Measurements from ENCODE around the gene PTPRG. TPM values are rescaled to one million over a fixed set of nuclear protein-coding genes. Genes with fewer than 3 reads are reported as not detected.

PTPRG gene
- total and polyA plus RNA-seq, 2 experiments from 2014 or later, result 24.4 to 131 TPM

DNA sequence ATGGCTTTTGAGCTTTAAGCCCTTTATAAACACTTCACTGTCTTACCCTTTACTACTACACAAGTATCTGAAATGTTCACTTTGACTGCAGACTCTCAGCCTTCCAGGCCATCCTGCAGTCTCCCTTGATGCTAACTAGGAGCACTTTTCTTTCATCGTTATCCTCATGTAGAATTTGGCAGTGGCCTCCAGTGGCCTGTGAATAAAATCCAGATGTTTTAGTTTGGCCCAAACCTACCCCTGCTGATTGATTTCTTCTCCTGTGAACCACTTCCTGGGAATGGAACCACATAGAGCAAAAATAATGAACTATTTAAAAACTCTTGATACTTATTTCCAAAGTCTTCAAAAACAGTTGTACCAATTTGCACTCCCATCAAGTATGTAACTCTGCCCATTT, 540.1 kb downstream of the PTPRG start:
- H3K9me3 Mint-ChIP-seq, result no peaks in the 10 kb centered on the region; the same call in 2 of the 3 replicates
- Histone ChIP-seq H2AFZ (no peak overlapping the region), H3F3A (replicated peaks; ENCODE audit: low read depth) (no peaks in the 10 kb centered on the region), H3K9me2 (ENCODE audit: insufficient read depth) (no peaks in the 10 kb centered on the region), H3K4me3 (no peak overlapping the region), H3K4me2 (no peak overlapping the region), H3K79me2 (replicated peaks; ENCODE audit: insufficient read depth) (no peaks in the 10 kb centered on the region), H3K27ac (ENCODE audit: low read depth) (no peak overlapping the region), H3K27me3 (ENCODE audit: insufficient read depth) (no peaks in the 10 kb centered on the region), H3K36me3 (ENCODE audit: insufficient read depth) (no peaks in the 10 kb centered on the region), H3K4me1 (ENCODE audit: insufficient read depth) (no peaks in the 10 kb centered on the region), H4K20me1 (replicated peaks; ENCODE audit: insufficient read depth) (peaks cover 9% of the 10 kb centered on the region)
- H3K27ac Mint-ChIP-seq, result no peak overlapping the region
- no peak for TF ChIP-seq ZNF331 (CRISPR knock-in tag; IDR thresholded peaks at IDR 0.05; ENCODE audit: low read depth)
- TF ChIP-seq, protein P1, sequence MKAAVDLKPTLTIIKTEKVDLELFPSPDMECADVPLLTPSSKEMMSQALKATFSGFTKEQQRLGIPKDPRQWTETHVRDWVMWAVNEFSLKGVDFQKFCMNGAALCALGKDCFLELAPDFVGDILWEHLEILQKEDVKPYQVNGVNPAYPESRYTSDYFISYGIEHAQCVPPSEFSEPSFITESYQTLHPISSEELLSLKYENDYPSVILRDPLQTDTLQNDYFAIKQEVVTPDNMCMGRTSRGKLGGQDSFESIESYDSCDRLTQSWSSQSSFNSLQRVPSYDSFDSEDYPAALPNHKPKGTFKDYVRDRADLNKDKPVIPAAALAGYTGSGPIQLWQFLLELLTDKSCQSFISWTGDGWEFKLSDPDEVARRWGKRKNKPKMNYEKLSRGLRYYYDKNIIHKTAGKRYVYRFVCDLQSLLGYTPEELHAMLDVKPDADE (IDR thresholded peaks at IDR 0.05), result no peak
- TF ChIP-seq EZH2phosphoT487 (IDR thresholded peaks at IDR 0.05; ENCODE audit: unreplicated experiment), result no peak
- TF ChIP-seq ZNF114 (CRISPR knock-in tag; IDR thresholded peaks at IDR 0.05), result no peak
- TF ChIP-seq POLR2AphosphoS5 (IDR thresholded peaks at IDR 0.05; ENCODE audit: low read depth), result no peak
- TF ChIP-seq JUNB (IDR thresholded peaks at IDR 0.05; ENCODE audit: unreplicated experiment), result no peak
- TF ChIP-seq CREB1 (CRISPR knock-in tag; IDR thresholded peaks at IDR 0.05; ENCODE audit: low read depth), result no peak
- TF ChIP-seq STAT1 (IDR thresholded peaks at IDR 0.05; ENCODE audit: unreplicated experiment), result no peak
- no peak for TF ChIP-seq ZNF462 (CRISPR knock-in tag; IDR thresholded peaks at IDR 0.05)
- no peak for TF ChIP-seq EZH2 (IDR thresholded peaks at IDR 0.05; ENCODE audit: low read depth, unreplicated experiment)
- no peak for TF ChIP-seq NANOG (IDR thresholded peaks at IDR 0.05; ENCODE audit: borderline replicate concordance)
- no peak for TF ChIP-seq REST (IDR thresholded peaks at IDR 0.05; ENCODE audit: unreplicated experiment)
- TF ChIP-seq CTCF (conservative IDR thresholded peaks at IDR 0.05; ENCODE audit: low read depth in 2 of 2), result no peak
- no peak for ATAC-seq
- no peaks in the 10 kb centered on the region for H3K27me3 Mint-ChIP-seq (ENCODE audit: insufficient read depth, low read depth, poor library complexity)
- H3K36me3 Mint-ChIP-seq (ENCODE audit: low read depth), result no peaks in the 10 kb centered on the region
- DNase-seq (ENCODE audit: low spot score), result no peak
- no peak overlapping the region for H3K4me3 Mint-ChIP-seq
- H3K4me1 Mint-ChIP-seq, result no peaks in the 10 kb centered on the region

Data from GM23338 (cell line).